Osteoblast (primary cell): ENCODE measurements around the gene UBE2E1. TPM values are rescaled to one million over a fixed set of nuclear protein-coding genes. Genes with fewer than 3 reads are reported as not detected.

Source experiments
- DNase-seq: peaks from one replicate; pipeline ENCODE4 v3.0.0; 2011; ENCODE audit warnings: low spot score, mixed read lengths; ENCODE audit not compliant: insufficient read length; ENCODE audit errors: missing footprints
- H2AFZ ChIP-seq: 2 replicates; pipeline ENCODE4 v1.6.0; 2011; ENCODE audit warnings: mild to moderate bottlenecking, low read length
- H3K27ac ChIP-seq: 2 replicates; pipeline ENCODE4 v1.5.1; 2011; ENCODE audit warnings: mild to moderate bottlenecking, low read depth, low read length, moderate library complexity
- H3K27me3 ChIP-seq: 2 replicates; pipeline ENCODE4 v1.6.0; 2012; ENCODE audit warnings: mild to moderate bottlenecking, control low read depth, inconsistent platforms, low read length, moderate library complexity; ENCODE audit not compliant: insufficient read depth
- H3K36me3 ChIP-seq: 2 replicates; pipeline ENCODE4 v1.5.1; 2011; ENCODE audit warnings: mild to moderate bottlenecking, low read length, control low read depth, moderate library complexity; ENCODE audit not compliant: insufficient read depth
- H3K4me1 ChIP-seq: 2 replicates; pipeline ENCODE4 v1.5.1; 2011; ENCODE audit warnings: mild to moderate bottlenecking, low read length, control low read depth, moderate library complexity; ENCODE audit not compliant: insufficient read depth
- H3K4me2 ChIP-seq: 2 replicates; pipeline ENCODE4 v1.6.0; 2011; ENCODE audit warnings: mild to moderate bottlenecking, low read length; ENCODE audit not compliant: insufficient read depth
- H3K4me3 ChIP-seq: fragments of 200-600 bp; sonication (generic); 3 replicates; pipeline ENCODE4 v1.5.1; 2012; ENCODE audit warnings: mild to moderate bottlenecking, low read length, inconsistent platforms; ENCODE audit not compliant: insufficient read depth
- H3K79me2 ChIP-seq: 2 replicates; pipeline ENCODE4 v1.6.0; 2012; ENCODE audit warnings: mild to moderate bottlenecking, low read length, control low read depth, inconsistent platforms; ENCODE audit not compliant: insufficient read depth
- H3K9me3 ChIP-seq: 2 replicates; pipeline ENCODE4 v1.5.1; 2011; ENCODE audit warnings: low read depth, low read length, control low read depth
- H4K20me1 ChIP-seq: 2 replicates; pipeline ENCODE4 v1.6.0; 2012; ENCODE audit warnings: mild to moderate bottlenecking, low read length, control low read depth; ENCODE audit not compliant: insufficient read depth
- CTCF ChIP-seq: IDR thresholded peaks from 2 replicates; pipeline ENCODE4 v1.5.1; 2011; ENCODE audit warnings: mild to moderate bottlenecking, low read depth, low read length, moderate library complexity; ENCODE audit errors: extremely low read depth
- total RNA-seq: library from RNA; depleted of rRNA; stranded (reverse); fragments of >200 nt; gene quantifications from 2 replicates; pipeline ENCODE4 v1.2.3, GENCODE V29; 2012

The UBE2E1 gene
- total RNA-seq, 1 donor, result 98.1 TPM

- H4K20me1 ChIP-seq, result peaks cover 16% of the 10 kb centered on the region
- TF ChIP-seq CTCF, result no peak
- peaks cover 15% of the 10 kb centered on the region for H3K36me3 ChIP-seq
- H3K27ac ChIP-seq, result no peak overlapping the region
- H3K4me2 ChIP-seq, result no peak overlapping the region
- H3K27me3 ChIP-seq, result no peaks in the 10 kb centered on the region
- H3K79me2 ChIP-seq, result no peaks in the 10 kb centered on the region
- DNase-seq, result no peak
- H3K9me3 ChIP-seq, result no peaks in the 10 kb centered on the region
- no peak overlapping the region for H2AFZ ChIP-seq
- no peak overlapping the region for H3K4me3 ChIP-seq
- H3K4me1 ChIP-seq, result no peaks in the 10 kb centered on the region
Observed at GRCh38 chr3:23889950-23890349, 84.2 kb downstream of the UBE2E1 start.

- H3K4me1 ChIP-seq, result no peaks in the 10 kb centered on the region
Observed at GRCh38 chr3:23894254-23895061, 88.7 kb downstream of the UBE2E1 start.

GRCh38 chr3:23895181-23895580 is 89.4 kb downstream of the UBE2E1 start:
- H4K20me1 ChIP-seq, result no peaks in the 10 kb centered on the region
- no peak overlapping the region for H2AFZ ChIP-seq
- H3K27ac ChIP-seq, result no peak overlapping the region
- no peak for TF ChIP-seq CTCF
- H3K9me3 ChIP-seq, result no peaks in the 10 kb centered on the region
- H3K4me1 ChIP-seq, result no peaks in the 10 kb centered on the region
- H3K4me2 ChIP-seq, result no peak overlapping the region
- H3K79me2 ChIP-seq, result no peaks in the 10 kb centered on the region
- H3K27me3 ChIP-seq, result no peaks in the 10 kb centered on the region
- DNase-seq, result no peak
- H3K4me3 ChIP-seq, result no peak overlapping the region
- H3K36me3 ChIP-seq, result peaks cover 26% of the 10 kb centered on the region

More at GRCh38 chr3:23894254-23895061, 88.7 kb downstream of the UBE2E1 start:
- no peak for DNase-seq
- Histone ChIP-seq H2AFZ (no peak overlapping the region), H3K27me3 (no peaks in the 10 kb centered on the region), H3K27ac (no peak overlapping the region), H3K36me3 (peaks cover 27% of the 10 kb centered on the region), H4K20me1 (peaks cover under 1% of the 10 kb centered on the region), H3K4me3 (no peak overlapping the region), H3K4me2 (no peak overlapping the region), H3K79me2 (no peaks in the 10 kb centered on the region), H3K9me3 (no peaks in the 10 kb centered on the region)
- no peak for TF ChIP-seq CTCF

- DNase-seq, result no peak
Observed at GRCh38 chr3:23900744-23901143, 95.0 kb downstream of the UBE2E1 start.

More at GRCh38 chr3:23900744-23901143, 95.0 kb downstream of the UBE2E1 start:
- Histone ChIP-seq H3K9me3 (no peaks in the 10 kb centered on the region), H3K4me3 (no peak overlapping the region), H4K20me1 (no peaks in the 10 kb centered on the region), H3K27ac (no peak overlapping the region), H3K79me2 (no peaks in the 10 kb centered on the region), H3K27me3 (no peaks in the 10 kb centered on the region), H3K36me3 (peaks cover 15% of the 10 kb centered on the region), H3K4me1 (no peaks in the 10 kb centered on the region), H3K4me2 (no peak overlapping the region), H2AFZ (no peak overlapping the region)
- no peak for TF ChIP-seq CTCF
